GM12878 (cell line): Measurements from ENCODE around the gene ABL1.

Source experiments
- CHD4 ChIP-seq: fragments of 200-600 bp; sonication (generic); IDR thresholded peaks from 2 replicates; pipeline ENCODE4 v1.6.1; 2016; ENCODE audit warnings: mild to moderate bottlenecking
- CTCF ChIP-seq, 3 experiments: IDR thresholded peaks in 2 of 3; conservative IDR thresholded peaks in 1 of 3; 2 replicates each; pipeline ENCODE4 v1.5.1; 2011; ENCODE audit warnings: low read depth in 3 of 3, low read length in 3 of 3, mild to moderate bottlenecking in 3 of 3, control low read depth in 2 of 3, moderate library complexity in 2 of 3, inconsistent platforms in 1 of 3, mixed read lengths in 1 of 3; ENCODE audit not compliant: control insufficient read depth in 2 of 3, insufficient read depth in 1 of 3; ENCODE audit errors: extremely low read depth in 1 of 3
- EZH2 ChIP-seq: IDR thresholded peaks from 2 replicates; pipeline ENCODE4 v1.6.1; 2012; ENCODE audit warnings: low read depth, mild to moderate bottlenecking, control low read depth, inconsistent platforms, low read length, borderline replicate concordance; ENCODE audit not compliant: control insufficient read depth
- GABPA ChIP-seq: IDR thresholded peaks from 2 replicates; pipeline ENCODE4 v1.6.1; 2014; ENCODE audit warnings: antibody characterized with exemption, low read depth, mild to moderate bottlenecking, inconsistent platforms
- IRF3 ChIP-seq: fragments of 450-650 bp; IDR thresholded peaks from 2 replicates; pipeline ENCODE4 v1.6.1; 2014; ENCODE audit warnings: mild to moderate bottlenecking
- NFYA ChIP-seq: IDR thresholded peaks from 2 replicates; pipeline ENCODE4 v1.6.1; 2011; ENCODE audit warnings: low read depth, mild to moderate bottlenecking, low read length, improper control_type of control experiment, borderline replicate concordance
- POLR2A ChIP-seq: IDR thresholded peaks from 2 replicates; pipeline ENCODE4 v1.6.1; 2011; ENCODE audit warnings: low read depth, mild to moderate bottlenecking, low read length
- RFX5 ChIP-seq: IDR thresholded peaks from 2 replicates; pipeline ENCODE4 v1.6.1; 2011; ENCODE audit warnings: low read depth, low read length, improper control_type of control experiment
- SMC3 ChIP-seq: IDR thresholded peaks from 2 replicates; pipeline ENCODE4 v1.6.1; 2011; ENCODE audit warnings: low read length, improper control_type of control experiment, borderline replicate concordance
- USF2 ChIP-seq: IDR thresholded peaks from 2 replicates; pipeline ENCODE4 v1.6.1; 2011; ENCODE audit warnings: low read depth, low read length, improper control_type of control experiment, borderline replicate concordance

GRCh38 chr9:130865921-130866320, 30.9 kb downstream of the ABL1 start:
- TF ChIP-seq EZH2 (no peak), USF2 (no peak), NFYA (no peak), IRF3 (no peak), SMC3 (no peak), RFX5 (no peak), CTCF (IDR thresholded peaks at IDR 0.05 in 2 of 3, conservative IDR thresholded peaks at IDR 0.05 in 1 of 3; ENCODE audit: control insufficient read depth in 2 of 3, extremely low read depth in 1 of 3, insufficient read depth in 1 of 3, low read depth in 3 of 3, low read length in 3 of 3) (no peak), GABPA (no peak), POLR2A (no peak), CHD4 (no peak)
